ENCODE data around the gene PLEKHG4B.

The PLEKHG4B gene

DNA sequence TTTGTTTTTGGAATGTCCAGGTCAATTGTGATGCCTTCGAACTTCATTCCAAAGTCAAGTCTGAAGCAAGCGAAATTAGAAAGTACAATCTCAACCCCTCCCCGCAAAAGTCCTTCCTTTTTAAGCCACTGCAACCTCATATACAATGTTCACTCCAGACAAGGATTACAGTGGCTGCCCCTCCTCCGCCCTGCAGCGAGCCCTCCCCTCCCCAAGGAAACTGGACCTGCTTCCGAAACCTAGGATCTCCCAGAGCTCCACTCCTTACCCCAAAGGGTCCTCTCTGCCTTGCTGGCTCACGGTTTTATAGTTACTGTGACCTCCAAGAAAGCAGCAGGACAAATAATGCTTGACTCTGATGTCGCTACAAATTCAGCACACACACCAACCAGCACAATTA is 109.7 kb downstream of the PLEKHG4B start:
- TF ChIP-seq CTCF (IDR thresholded peaks at IDR 0.05; ENCODE audit: low read depth, low read length, missing control alignments): no peak
- DNase-seq (ENCODE audit: low read depth): no peak
- no peak overlapping the region for H3K4me3 ChIP-seq (ENCODE audit: low read depth, low read length)

GRCh38 chr5:203246-203930 is 111.4 kb downstream of the PLEKHG4B start:
- no peak overlapping the region for H3K4me3 ChIP-seq (ENCODE audit: low read depth, low read length)
- no peak for DNase-seq (ENCODE audit: low read depth)
- TF ChIP-seq CTCF (IDR thresholded peaks at IDR 0.05; ENCODE audit: low read depth, low read length, missing control alignments): no peak

- no peak for DNase-seq (ENCODE audit: low read depth)
- no peak for TF ChIP-seq CTCF (IDR thresholded peaks at IDR 0.05; ENCODE audit: low read depth, low read length, missing control alignments)
- no peak overlapping the region for H3K4me3 ChIP-seq (ENCODE audit: low read depth, low read length)
These were observed 112.0 kb downstream of the PLEKHG4B start for GRCh38 chr5:204001-204400.

DNA sequence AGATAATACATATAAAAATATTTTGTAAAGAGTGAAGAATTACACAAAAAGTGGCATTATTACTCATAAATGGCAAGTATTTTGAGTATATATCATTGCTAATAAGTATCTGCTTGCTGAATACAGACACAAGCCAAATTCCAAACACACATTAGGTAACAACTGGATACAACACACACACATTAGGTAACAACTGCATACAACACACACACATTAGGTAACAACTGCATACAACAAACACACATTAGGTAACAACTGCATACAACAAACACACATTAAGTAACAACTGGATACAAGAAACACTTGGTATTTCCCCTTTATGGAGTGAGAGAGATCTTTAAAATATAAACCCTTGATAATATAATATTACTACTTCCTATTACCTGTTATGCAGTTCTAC is 112.5 kb downstream of the PLEKHG4B start:
- DNase-seq (ENCODE audit: low read depth): no peak
- no peak for TF ChIP-seq CTCF (IDR thresholded peaks at IDR 0.05; ENCODE audit: low read depth, low read length, missing control alignments)
- no peak overlapping the region for H3K4me3 ChIP-seq (ENCODE audit: low read depth, low read length)

GRCh38 chr5:204966-205670 is 113.2 kb downstream of the PLEKHG4B start:
- no peak for DNase-seq (ENCODE audit: low read depth)
- TF ChIP-seq CTCF (IDR thresholded peaks at IDR 0.05; ENCODE audit: low read depth, low read length, missing control alignments): no peak
- no peak overlapping the region for H3K4me3 ChIP-seq (ENCODE audit: low read depth, low read length)

GRCh38 chr5:206406-206805 is 114.4 kb downstream of the PLEKHG4B start:
- no peak for DNase-seq (ENCODE audit: low read depth)
- TF ChIP-seq CTCF (IDR thresholded peaks at IDR 0.05; ENCODE audit: low read depth, low read length, missing control alignments): no peak

More at GRCh38 chr5:206406-206805, 114.4 kb downstream of the PLEKHG4B start:
- no peak overlapping the region for H3K4me3 ChIP-seq (ENCODE audit: low read depth, low read length)
